Pons (tissue), 1 donor: ENCODE measurements around the gene HABP2.
A peak's percentile ranks its signal among the peaks of the same experiment; 100 is the strongest.

Experiments used
- DNase-seq: peaks from one replicate; pipeline ENCODE4 v3.0.0-alpha.2; 2016; ENCODE audit warnings: low spot score

Gene HABP2

GRCh38 chr10:113604572-113604971 lies 51.7 kb downstream of the HABP2 start:
- DNase-seq = no peak

- no peak for DNase-seq
Observed at GRCh38 chr10:113605268-113605978, 52.6 kb downstream of the HABP2 start.

- peak; percentile 58 for DNase-seq
Observed at GRCh38 chr10:113609704-113610108, 56.9 kb downstream of the HABP2 start.

GRCh38 chr10:113610631-113611601 lies 58.1 kb downstream of the HABP2 start:
- no peak for DNase-seq

- peak; percentile 45 for DNase-seq
Observed at GRCh38 chr10:113612154-113612553, 59.3 kb downstream of the HABP2 start.

GRCh38 chr10:113613427-113613826 lies 60.6 kb downstream of the HABP2 start:
- DNase-seq = no peak

- DNase-seq = peak; percentile 41
Observed at GRCh38 chr10:113613977-113614690, 61.3 kb downstream of the HABP2 start.

- peak; percentile 48 for DNase-seq
Observed at GRCh38 chr10:113616244-113617074, 63.6 kb downstream of the HABP2 start.

- DNase-seq = no peak
Observed at GRCh38 chr10:113617086-113617485, 64.2 kb downstream of the HABP2 start.

- DNase-seq = no peak
Observed at GRCh38 chr10:113618338-113618737, 65.5 kb downstream of the HABP2 start.

GRCh38 chr10:113619401-113619800 lies 66.5 kb downstream of the HABP2 start:
- DNase-seq = no peak

- no peak for DNase-seq
Observed at GRCh38 chr10:113620511-113620910, 67.7 kb downstream of the HABP2 start.

GRCh38 chr10:113620936-113621335 lies 68.1 kb downstream of the HABP2 start:
- no peak for DNase-seq

GRCh38 chr10:113621799-113622198 lies 68.9 kb downstream of the HABP2 start:
- DNase-seq = no peak

- DNase-seq = no peak
Observed at GRCh38 chr10:113622831-113623230, 70.0 kb downstream of the HABP2 start.

GRCh38 chr10:113625461-113626186 lies 72.8 kb downstream of the HABP2 start:
- no peak for DNase-seq

GRCh38 chr10:113626809-113627355 lies 74.0 kb downstream of the HABP2 start:
- no peak for DNase-seq

GRCh38 chr10:113627836-113628235 lies 75.0 kb downstream of the HABP2 start:
- no peak for DNase-seq

GRCh38 chr10:113628607-113629153 lies 75.8 kb downstream of the HABP2 start:
- DNase-seq = no peak

GRCh38 chr10:113630929-113631533 lies 78.2 kb downstream of the HABP2 start:
- DNase-seq = no peak
